D721Med (cell line): ENCODE results near the gene TRPV2.
"Not testable (repeated sequence)": the region's sequence is repeated elsewhere in the genome, so short reads cannot be mapped to it uniquely, and the experiment has no call there.

ENCODE experiments used
- DNase-seq: peaks from one replicate; pipeline ENCODE4 v3.0.0; 2011; ENCODE audit warnings: low spot score; ENCODE audit not compliant: insufficient read length
- FAIRE-seq: peaks from 2 replicates; lab custom pipeline; 2011; peaks lifted over from hg19 to GRCh38; lab: Jason Lieb, UNC
- CTCF ChIP-seq: IDR thresholded peaks from 2 replicates; pipeline ENCODE4 v1.5.1; 2012; ENCODE audit warnings: mild to moderate bottlenecking, control low read depth; ENCODE audit not compliant: insufficient read depth; ENCODE audit errors: missing control alignments

TRPV2 gene

GRCh38 chr17:16444258-16444886 lies 29.0 kb downstream of the TRPV2 start:
- FAIRE-seq (no peak), DNase-seq (no peak)
- TF ChIP-seq CTCF: no peak

DNA sequence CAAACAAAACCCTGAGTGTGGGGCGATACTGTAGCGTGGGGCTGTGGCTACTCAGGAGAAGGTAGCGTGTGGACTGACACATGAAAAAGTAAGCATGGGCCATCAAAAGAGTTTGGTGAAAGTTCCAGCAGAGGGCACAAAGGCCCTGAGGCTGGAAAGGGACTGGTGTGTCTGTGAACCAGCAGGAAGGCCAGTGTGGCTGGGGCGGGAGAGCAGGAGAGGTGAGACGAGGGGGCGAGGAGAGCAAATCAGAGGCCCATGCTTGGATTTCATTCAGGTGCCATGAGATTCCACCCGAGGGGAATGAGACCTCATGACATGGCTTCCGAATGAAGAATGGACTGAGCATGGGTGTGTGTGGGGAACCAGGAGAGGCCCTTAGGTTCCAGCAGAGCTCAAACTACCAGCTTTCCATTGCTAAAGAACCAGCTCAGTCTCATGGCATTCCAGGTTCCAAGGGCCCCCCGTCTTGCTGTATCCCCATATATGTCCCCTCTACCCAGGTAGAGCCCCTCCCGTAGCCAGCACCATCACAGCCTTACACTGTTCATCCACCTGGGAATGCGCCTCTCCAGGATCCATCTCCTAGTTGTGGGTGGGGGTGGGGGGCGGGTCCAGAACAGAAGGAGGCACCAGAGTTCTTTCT lies 31.1 kb downstream of the TRPV2 start:
- FAIRE-seq: no peak
- no peak for TF ChIP-seq CTCF
- DNase-seq: no peak

GRCh38 chr17:16447676-16448075 lies 32.3 kb downstream of the TRPV2 start:
- DNase-seq: no peak
- FAIRE-seq: no peak
- TF ChIP-seq CTCF: no peak

DNA sequence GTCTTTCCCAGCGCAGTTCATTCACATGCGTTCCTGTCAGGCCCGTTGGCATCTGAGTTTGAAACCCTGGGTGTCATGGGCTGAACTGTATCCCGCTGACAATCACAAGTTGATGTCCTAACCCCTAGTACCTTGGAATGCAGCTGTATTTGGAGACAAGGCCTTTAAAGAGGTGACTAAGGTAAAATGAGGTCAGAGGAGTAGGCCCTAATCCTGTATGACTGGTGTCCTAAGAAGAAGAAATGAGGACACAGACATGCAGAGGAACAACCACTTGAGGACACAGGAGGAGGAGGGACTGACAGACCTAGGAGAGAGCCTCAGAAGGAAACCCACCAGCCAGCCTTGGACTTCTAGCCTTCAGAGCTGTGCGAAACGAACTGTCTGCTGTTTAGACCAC lies 33.1 kb downstream of the TRPV2 start:
- DNase-seq (no peak), FAIRE-seq (no peak)
- no peak for TF ChIP-seq CTCF

DNA sequence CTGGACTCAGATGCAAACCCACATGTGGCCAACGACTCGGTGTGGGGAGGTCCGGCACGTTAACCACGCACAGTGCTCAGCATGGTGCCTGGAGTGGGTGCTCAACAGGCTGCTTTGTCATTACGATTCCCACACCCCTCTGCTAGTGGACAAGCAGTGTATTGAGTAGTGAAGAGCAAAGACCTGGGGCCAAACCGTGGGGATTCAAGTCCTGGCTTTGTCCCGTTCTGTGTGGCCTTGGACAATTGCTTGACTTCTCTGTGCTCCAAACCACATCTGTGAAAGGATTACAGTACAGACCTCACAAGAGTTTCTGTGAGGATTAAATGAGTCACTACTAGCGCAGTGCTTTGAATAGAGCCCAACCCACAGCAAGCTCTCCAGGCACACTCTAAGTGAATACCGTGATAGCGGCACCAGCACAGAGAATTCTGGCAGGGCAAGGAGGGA lies 33.8 kb downstream of the TRPV2 start:
- no peak for FAIRE-seq
- no peak for DNase-seq
- no peak for TF ChIP-seq CTCF

DNA sequence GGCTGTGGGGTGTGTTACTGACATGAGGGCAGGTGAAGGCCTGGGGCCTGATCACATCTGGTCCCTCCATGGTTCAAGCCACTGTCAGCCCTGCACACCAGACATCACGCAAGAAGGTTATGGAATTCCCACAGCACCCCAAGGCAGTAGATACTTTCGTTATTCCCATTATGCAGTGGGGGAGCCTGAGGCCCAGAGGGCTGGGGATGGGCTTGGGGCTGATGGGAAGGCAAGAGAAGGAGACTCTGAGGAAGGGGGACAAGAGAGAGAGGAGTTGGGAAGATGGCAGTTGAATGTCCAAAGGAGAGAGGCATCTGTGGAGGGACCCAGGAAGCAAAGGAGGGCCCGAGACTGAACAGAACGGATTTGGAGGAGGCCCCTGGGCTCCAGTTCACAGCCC lies 34.7 kb downstream of the TRPV2 start:
- no peak for DNase-seq
- FAIRE-seq: no peak
- no peak for TF ChIP-seq CTCF

GRCh38 chr17:16452268-16452667 lies 36.9 kb downstream of the TRPV2 start:
- not testable (repeated sequence) for FAIRE-seq, DNase-seq

- FAIRE-seq (no peak), DNase-seq (no peak)
- TF ChIP-seq CTCF: no peak
Observed at GRCh38 chr17:16453493-16453851, 38.1 kb downstream of the TRPV2 start.
